Measurements from ENCODE around the gene ST3GAL3.
"Not testable (repeated sequence)": the region's sequence is repeated elsewhere in the genome, so short reads cannot be mapped to it uniquely, and the experiment has no call there.

ST3GAL3 gene

DNA sequence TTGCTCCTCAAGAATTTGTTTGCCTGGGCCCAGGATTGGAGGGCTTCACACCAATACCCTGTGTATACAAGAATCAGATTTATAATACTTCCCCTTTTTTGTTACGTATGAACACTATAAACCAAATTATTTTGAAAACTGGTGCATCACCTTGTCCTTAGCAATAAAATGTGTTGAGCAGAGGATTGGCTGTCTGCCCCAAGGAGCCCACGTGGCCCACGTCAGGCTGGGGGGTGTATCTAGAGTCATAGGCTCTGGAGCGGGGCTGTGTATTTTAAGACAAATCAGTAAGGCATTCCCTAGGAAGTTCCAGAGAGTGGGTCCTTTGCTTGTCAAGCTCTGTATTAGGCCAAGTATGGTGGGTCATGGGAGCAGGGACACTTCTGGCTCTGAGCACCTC, 2.0 kb upstream of the ST3GAL3 start:
- no peak for DNase-seq

DNA sequence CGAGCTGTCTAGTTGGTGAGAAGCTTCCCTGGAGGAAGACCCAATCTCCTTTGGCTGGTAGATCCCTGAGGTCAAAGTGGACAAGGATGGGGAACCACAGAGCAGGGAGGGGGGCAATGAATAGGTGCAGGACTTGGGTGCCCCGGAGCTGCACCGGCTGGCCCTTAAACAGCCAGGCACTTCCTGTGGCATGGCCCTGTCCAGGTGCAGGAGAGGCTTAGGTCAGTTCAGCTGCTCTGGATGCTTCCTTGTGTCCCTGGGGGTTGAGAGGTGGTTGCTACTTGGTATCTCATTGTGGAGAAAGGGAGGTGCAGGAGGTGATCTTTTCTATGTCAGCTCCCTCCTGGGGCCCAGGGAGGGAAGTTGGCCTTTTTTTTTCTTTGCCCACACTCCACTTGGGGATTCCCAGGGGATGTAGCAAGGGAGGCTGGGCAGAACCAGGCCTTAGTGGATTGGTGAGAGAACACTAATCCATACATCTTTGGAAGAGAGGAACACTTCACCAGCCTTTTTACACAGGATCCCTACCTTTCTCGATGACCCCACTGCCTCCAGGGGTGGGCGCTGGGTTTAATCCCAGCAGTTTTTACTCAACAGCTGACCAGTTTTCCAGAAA, 1.2 kb upstream of the ST3GAL3 start:
- DNase-seq: no peak

DNA sequence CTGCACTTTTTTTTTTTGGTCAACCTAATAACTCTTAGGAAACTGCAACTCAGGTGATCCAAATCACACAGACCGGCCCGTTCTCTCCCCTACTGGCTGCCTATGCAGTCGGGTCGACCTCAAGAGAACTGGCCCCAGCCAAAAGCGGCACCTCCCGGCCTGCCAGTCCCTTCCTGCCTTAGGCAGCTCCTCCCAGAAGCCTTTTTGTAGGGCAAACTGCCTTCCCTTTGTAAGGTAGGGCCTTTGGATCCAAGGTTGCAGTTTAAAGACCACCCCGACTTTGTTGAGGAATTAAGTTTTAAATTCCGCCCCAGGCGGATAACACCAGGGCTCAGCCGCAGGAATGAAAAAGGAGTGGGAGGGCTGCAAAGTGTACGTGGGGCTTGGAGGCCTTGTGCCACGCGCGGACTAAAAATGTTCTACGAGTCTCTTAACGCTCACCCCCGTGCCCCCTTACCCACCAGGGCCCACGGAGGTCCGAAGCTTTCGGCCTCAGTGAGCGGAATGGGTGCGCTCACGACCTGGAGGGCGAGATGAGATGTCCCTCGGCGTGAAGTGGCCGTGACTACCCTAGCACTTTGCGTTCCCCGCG, 642 bp upstream of the ST3GAL3 start:
- no peak for DNase-seq

DNA sequence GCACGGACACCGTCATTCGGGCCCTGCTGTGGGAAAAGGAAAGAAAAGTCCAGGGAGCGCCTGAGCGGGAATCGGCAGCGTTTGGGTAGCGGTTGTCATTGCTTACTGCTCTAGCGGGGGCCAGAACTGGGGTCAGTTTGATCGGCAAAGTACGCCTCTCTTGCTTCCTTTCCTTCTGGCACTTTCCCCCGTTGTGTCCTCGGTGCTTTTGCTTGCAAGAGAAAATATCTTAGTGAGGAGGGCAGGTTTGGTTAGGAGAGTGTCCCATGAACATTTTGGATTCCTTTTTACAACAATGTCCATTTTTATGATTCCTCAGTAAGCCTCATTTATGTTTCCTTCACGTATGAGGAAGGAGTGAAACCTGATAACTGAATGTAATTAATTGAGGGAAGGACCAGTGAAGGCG, 670 bp downstream of the ST3GAL3 start:
- no peak for DNase-seq

DNA sequence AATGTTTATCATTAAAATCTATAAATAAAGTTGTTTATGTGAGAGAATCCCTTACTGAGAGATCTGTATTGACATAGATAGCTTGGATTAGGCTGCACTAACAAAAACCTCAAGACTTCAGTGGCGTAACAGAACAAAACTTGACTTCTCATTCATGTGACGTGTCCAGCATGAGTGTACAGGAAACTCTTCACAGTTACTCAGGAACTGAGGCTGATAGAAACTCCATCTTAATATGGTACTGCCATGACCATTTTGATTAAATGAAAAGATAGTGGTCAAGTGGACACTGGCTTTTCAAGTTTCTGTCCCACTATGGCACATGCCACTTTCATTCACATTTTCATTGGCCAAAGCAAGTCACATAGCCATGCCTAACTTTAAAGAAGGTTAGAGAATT, 3.7 kb downstream of the ST3GAL3 start:
- no peak for DNase-seq

DNA sequence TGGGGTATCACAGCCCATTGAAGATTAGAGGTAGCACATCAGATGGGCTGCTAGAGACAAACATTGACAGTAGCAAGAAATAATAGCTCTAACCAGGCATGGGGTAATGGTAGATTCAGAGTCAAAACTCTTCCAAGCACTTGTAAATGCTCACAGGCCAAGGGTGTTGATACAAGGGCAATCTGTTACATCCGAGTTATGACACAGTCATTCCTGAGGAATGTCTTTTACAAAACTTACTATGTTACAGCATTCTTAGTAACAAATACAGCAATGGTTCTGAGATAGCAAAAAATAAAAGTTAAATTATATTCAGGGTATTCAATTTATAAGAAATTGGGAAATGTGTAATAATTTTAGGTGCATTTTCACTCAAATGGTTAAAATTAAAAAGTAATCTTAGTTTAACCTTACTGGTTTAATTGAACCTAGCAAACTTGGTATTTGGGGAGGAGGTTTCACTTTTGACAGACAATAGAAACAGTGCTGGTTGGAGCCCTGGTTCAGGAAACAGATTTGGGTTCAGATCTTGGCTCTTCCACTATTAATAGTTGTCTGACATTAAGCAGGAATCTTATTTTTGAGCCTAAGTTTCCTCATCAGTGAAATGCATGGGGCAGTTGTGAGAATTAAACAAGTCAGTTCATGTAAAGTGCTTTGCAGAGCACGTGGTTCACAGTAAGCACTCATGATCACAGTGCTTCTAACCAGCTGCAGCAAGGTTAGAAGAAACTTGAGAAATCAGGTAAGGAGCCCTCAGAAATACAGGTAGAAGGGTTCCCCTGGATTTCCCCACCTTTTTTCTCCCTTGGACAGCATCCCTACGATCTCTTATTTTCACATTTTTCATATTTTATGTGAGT, 4.4 kb downstream of the ST3GAL3 start:
- no peak for DNase-seq

DNA sequence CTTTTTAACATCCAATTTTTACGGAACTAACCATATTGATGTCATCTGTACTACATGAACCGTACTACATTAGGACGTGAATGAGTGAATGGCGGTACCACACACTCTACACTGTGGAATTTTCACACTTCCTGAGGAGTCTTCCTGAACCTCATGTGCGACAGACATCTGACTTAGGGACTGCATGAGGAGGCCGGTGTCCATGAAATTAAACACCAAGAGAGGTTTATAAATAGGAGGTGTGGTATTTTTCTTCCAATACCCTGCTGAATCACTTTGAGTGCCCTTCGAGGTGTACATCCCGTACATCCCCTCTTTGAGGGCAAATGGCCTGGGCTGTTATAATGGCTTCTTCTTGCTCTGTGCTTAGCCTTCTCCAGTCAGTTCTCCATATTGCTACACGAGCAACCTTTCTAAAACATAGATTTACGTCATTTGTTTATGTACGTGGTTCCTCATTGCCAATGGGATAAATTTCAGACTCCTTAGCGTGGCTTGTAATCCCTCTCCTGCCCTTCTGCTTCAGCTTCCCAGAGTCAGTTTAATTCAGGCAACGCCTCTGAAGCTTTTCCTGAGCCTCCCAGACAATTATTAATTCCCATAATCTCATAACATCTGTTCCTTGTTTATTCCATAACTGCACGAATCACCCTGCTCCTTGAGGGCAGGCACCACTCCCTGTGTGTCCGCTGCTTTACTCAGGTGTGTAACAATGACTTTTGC, 9.4 kb downstream of the ST3GAL3 start:
- no peak for DNase-seq

DNA sequence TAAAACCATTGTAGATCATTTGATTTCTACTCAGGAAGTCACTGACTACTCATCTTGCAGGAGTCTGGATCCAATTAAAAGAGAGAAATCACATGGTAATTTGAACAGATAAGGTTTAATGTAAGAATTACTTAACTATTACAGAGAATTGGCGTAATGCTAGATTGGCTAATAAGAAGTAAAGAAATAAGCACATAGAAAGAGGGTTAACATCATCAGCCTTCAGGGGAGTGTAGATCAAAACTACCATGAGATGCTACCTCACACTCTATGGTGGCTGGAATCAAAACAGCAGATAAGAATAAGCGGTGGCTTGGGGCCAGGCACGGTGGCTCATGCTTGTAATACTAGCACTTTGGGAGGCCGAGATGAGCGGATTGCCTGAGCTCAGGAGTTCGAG, 11.7 kb downstream of the ST3GAL3 start:
- DNase-seq: no peak

DNA sequence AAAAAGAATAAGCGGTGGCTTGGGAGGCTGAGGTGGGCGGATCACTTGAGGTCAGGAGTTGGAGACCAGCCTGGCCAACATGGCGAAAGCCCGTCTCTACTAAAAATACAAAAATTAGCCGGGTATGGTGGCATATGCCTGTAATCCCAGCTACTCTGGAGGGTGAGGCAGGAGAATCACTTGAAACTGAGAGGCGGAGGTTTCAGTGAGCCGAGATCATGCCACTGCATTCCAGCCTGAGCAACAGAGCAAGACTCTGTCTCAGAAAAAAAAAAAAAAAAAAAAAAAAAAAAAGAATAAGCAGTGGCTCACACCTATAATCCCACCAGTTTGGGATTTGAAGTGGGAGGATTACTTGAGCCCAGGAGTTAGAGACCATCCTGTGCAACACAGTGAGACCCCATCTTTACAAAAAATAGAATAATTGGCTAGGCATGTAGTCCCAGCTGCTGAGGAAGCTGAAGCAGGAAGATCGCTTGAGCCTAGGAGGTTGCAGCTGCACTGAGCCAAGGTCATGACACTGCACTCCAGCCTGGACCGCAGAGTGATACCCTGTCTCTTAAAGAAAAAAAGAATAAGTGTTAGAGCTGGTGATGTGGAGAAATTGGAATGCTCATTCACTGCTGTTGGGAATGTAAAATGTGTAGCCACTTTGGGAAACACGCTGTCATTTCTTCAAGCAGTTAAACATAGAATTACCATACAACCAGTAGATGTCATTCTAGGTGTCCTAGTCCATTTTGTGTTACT, 12.5 kb downstream of the ST3GAL3 start:
- DNase-seq: not testable (repeated sequence)

DNA sequence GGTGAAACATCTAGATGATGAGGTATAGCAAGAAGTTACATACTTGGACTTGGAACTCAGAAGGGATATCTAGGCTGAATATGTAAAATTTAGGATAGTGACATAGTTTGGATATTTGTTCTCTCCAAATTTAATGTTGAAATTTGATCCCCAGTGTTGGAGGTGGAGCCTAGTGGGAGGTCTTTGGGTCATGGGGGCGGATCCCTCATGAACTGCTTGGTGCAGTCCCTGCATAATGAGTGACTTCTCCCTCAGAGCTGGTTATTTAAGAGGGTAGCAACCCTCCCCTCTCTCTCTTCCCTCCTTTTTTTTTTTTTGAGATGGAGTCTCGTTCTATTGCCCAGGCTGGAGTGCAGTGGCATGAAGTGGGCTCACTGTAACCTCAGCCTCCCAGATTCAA, 15.5 kb downstream of the ST3GAL3 start:
- no peak for DNase-seq

DNA sequence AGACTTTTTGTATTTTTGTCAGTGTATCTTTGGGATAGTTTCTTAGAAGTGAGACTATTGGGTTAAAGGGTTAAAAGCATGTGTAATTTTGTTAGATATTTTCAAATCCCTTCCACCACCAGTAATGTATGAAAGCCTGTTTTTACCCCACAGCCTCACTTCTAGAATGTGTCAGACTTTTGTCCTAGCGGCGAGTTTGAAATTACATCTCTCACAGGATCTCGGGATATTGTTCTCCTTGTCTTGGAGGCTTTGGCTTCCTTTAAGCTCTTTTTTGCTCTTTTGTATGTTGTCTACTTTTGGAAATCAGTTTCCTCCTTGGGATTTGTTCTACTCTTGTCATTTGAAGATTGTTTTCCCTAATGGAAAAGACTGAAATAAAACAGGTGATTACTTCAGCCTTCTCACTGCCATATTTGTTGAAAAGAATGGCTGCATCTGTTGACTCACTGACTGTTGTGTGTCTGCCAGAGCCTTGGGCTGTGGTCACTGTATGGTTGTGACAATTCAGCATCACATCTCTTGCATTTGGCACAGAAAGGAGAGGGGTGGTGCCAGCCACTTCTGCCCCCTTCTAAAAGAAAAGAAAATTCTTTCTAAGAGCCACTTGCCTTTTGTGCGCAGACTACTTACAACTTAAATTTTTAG, 22.6 kb downstream of the ST3GAL3 start:
- no peak for DNase-seq

DNA sequence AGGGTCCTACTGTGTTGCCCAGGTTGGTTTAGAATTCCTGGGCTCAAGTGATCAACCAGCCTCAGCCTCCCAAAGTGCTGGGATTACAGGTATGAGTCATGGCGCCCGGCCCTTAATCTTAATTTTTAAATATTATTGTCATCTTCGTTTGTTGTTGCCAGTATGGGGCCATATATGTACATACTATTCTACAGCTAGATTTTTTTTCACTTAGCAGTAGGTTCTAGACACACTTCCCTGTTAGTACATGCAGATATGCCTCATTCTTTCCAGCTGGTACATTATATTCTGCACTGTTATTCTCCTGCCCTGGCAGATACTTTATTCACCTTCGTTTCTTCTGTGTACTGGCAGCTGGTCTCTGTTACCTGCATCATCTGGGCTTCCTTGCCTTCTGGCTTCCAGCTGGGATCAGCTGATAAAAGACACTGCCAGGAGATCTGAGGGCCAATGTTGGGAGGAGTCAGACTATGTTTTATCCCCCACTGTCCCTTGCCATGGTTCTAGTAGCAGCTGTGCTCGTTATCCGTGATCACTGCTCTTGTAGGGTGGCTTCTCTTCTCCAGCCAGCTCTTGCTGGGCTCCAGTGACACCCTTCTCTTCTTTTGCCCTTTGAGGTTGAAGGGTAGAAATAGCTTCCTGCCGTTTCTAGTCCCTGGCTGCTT, 24.7 kb downstream of the ST3GAL3 start:
- no peak for DNase-seq

DNA sequence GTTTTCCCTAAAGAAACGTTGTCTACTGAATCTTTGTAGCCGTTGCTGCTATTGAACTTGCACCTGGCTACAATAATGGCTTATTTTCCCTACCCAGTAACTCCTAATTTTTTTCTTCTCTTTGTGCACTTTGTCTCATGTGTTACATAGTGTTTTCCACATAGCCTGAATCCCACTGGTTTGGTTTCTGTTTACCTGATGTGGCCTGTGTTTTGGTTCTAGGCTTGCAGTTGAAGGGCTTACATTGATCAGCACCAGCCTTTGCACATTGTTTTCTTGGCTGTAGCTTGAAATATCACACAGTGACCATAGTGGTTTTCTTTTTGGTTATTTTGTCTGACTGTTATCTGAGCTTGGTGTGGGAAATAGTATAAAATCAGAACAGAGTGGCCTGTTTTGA, 29.5 kb downstream of the ST3GAL3 start:
- DNase-seq: no peak

DNA sequence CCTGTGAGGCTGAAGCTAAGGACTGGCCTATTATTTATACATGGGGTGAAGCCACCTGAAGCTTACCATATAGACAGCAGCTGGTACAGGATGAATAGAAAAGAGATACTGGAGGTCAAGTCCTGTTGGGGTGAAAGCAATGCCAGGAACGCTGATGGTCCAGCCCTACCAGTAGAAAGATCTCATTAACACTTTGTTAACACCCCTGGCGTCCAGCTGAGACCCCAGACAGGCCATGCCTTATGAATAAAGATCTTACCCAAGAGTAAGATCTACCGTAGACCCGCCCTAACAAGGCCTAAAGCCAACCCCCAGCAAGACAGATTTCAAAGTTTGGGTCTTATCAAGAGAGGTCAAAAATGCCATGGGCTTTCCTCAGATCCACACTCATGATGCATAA, 34.7 kb downstream of the ST3GAL3 start:
- DNase-seq: no peak

DNA sequence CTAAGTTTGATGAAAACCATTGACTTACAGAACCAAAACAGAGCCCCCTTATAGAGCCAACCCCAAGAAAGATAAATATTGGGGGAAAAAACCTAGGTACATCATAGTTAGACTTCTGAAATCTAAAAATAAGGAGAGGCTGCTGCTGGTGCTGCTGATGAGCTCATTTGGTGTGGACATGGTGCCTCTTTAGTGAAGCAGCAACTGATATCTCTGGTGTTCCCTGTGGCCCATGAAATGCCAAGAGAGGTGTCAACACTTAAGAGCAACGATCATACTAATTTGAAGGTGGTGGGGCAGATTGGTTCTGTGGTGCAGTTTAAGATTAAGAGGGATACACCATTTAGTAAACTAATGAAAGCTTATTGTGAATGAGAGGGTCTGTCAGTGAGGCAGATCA, 35.9 kb downstream of the ST3GAL3 start:
- DNase-seq: no peak

DNA sequence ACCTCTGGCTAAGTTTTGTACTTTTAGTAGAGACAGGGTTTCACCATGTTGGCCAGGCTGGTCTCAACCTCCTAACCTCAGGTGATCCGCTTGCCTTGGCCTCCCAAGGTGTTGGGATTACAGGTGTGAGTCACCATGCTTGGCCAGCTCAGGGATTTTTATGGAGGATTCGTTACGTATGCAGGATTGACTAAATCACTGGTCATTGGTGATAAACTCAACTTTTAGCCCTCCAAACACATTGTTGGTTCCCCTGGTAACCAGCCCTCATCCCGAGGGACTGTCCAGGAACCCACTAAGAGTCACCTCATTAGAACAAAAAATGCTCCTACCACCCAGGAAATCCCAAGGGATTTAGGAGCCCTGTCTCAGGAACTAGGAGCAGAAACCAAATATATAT, 40.4 kb downstream of the ST3GAL3 start:
- no peak for DNase-seq

DNA sequence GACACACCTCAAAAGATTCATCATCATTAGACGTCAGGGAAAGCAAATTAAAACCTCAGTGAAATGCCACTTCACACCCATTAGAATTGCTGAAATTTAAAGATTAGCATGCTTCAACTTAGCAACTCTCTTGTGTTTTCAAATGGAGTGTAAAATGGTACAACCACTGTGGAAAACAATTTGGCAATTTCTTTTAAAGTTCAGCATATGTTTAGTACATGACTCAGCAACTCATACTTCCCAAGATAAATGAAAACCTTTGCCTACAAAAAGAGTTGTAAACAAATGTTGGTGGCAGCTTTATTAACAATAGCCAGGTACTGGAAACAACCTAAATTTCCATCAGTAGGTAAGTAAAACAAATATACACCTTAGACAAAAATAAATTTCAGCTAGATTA, 42.7 kb downstream of the ST3GAL3 start:
- no peak for DNase-seq

DNA sequence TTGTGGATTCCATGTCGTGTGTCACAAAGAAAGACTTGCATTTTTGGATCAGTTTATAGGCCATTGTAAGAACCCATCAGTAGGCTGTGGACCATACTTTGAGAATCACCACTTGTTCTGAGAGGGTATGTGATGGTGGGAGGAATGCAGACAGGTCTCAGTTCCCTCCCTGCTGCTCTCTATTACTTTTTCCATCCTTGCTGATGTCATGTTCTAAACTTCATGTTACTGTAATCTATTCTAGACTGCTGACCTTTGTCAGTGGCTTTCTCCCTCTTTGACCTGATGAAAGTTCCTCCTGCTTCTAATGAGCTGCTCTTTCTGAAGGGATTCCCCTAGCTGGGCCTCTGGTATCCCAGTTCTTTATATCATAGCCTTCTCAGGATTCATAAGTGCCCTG, 46.1 kb downstream of the ST3GAL3 start:
- no peak for DNase-seq

DNA sequence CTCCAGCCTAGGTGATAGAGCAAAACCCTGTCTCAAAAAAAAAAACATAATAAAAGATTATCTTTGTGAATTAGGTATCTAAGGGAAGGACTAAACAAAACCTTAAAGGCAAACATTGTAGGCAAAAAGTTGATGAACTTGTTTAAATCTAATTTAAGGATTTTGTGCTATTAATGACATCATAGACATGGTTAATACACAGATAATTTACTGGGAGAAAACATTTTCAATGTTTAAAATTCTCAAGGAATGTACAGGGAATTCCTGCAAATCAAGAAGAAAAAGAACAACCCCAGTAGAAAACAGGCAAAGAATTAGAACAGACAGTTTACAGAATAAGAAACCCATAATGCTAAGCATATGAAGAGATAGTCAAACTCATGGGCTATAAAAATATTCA, 47.6 kb downstream of the ST3GAL3 start:
- DNase-seq: no peak

DNA sequence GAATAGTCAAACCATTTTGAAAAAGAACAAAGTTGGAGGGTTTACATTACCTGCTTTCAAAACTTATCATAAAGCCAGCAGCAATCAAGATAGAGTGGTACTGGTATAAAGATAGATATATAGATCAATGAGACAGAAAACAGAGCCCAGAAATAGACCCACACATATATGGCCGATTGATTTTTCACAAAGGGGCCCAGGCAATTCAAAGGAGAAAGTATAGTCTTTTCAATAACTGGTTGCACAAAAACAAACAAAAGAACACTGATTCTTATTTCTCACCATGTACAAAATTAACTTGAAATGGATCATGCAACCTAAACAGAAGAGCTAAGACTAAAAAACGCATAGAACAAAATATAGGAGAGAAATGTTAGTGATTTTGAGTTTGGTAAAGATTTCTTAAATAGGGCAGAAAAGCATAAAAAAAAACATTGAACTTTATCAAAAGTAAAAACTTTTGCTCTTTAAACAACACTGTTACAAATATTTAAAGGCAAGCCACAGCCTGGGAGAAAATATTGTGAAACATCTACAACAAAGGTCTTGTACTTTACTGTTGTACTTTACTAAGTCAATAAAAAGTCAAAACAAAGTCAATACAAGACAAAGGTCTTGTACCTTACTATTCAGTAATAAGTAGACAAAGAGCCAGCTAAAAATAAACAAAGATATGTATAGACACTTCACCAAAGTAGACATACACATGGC, 50.2 kb downstream of the ST3GAL3 start:
- no peak for DNase-seq

DNA sequence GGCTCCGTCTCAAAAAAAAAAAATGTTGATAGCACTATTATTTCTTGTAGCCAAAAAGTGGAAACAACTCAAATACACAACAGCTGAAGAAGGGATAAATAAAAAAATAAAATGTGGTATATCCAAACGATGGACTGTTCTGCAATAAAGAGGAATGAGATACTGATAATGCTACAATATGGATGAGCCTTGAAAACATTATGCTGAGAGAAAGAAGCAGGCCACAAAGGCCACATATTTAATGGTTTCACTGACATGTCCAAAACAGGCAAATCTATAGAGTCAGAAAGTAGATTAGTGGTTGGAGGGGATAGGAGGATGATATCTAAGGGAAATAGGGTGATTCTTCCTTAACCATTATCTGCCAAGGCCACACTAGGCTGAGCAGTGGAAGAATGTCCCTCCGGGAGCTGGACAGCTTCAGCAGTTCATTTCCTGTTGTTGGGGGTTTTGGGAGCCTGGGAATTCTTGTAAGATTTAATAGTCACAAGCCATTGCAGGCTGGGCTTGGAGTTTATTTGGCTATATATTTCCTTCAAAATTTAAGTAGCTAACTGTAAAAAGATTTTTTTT, 53.5 kb downstream of the ST3GAL3 start:
- no peak for DNase-seq

Measured in DMS79 (cell line).